ENCODE measurements around the gene HIGD1C. TPM values are rescaled to one million over a fixed set of nuclear protein-coding genes. Genes with fewer than 3 reads are reported as not detected.
A peak's percentile ranks its signal among the peaks of the same experiment; 100 is the strongest.

HIGD1C gene
- total RNA-seq, 1 donor from 2014 or later: not detected

DNA sequence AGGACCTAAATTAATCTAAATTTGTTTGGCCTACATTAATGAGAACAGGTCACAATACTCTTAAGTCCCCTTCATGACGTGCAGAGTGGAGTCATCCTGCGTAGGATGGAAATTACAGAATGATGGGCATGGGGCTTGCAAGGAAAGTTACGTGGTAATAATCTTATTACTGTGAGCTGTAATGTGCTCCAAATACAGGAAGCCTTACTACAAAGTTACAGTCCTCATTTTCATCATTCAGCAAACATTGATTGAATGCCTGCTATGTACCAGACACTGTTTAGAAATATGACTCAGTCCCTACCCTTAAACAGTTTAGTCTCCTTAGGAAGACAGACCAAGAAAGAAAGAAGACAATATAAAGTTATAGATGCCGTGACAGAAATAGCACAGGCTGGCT, 9.4 kb downstream of the HIGD1C start:
- DNase-seq (ENCODE audit: low read depth) (peak; percentile 42), FAIRE-seq (no peak)
- no peak overlapping the region for H3K4me3 Mint-ChIP-seq (ENCODE audit: unreplicated experiment)
- Histone ChIP-seq H3K9me3 (ENCODE audit: insufficient read depth, low read depth, low read length) (no peaks in the 10 kb centered on the region), H3K79me2 (ENCODE audit: insufficient read depth, low read length) (no peaks in the 10 kb centered on the region), H3K27ac (ENCODE audit: low read depth, low read length) (no peak overlapping the region), H3K36me3 (ENCODE audit: insufficient read depth, low read length) (no peaks in the 10 kb centered on the region), H2AFZ (ENCODE audit: low read depth, low read length) (no peak overlapping the region), H3K4me3 (ENCODE audit: insufficient read depth, low read depth, low read length) (no peak overlapping the region), H4K20me1 (ENCODE audit: insufficient read depth, low read length) (no peaks in the 10 kb centered on the region), H3K27me3 (ENCODE audit: insufficient read depth, low read length) (no peaks in the 10 kb centered on the region), H3K4me2 (ENCODE audit: low read length) (no peak overlapping the region), H3K9ac (ENCODE audit: low read length) (no peak overlapping the region), H3K4me1 (ENCODE audit: insufficient read depth, low read length) (no peaks in the 10 kb centered on the region)
- H3K27me3 Mint-ChIP-seq (ENCODE audit: low read depth, unreplicated experiment): no peaks in the 10 kb centered on the region
- H3K4me1 Mint-ChIP-seq (ENCODE audit: low read depth, unreplicated experiment): peaks cover 9% of the 10 kb centered on the region
- TF ChIP-seq, protein P1, sequence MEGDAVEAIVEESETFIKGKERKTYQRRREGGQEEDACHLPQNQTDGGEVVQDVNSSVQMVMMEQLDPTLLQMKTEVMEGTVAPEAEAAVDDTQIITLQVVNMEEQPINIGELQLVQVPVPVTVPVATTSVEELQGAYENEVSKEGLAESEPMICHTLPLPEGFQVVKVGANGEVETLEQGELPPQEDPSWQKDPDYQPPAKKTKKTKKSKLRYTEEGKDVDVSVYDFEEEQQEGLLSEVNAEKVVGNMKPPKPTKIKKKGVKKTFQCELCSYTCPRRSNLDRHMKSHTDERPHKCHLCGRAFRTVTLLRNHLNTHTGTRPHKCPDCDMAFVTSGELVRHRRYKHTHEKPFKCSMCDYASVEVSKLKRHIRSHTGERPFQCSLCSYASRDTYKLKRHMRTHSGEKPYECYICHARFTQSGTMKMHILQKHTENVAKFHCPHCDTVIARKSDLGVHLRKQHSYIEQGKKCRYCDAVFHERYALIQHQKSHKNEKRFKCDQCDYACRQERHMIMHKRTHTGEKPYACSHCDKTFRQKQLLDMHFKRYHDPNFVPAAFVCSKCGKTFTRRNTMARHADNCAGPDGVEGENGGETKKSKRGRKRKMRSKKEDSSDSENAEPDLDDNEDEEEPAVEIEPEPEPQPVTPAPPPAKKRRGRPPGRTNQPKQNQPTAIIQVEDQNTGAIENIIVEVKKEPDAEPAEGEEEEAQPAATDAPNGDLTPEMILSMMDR (IDR thresholded peaks at IDR 0.05; ENCODE audit: insufficient read depth, low read depth, low read length): no peak
- TF ChIP-seq EZH2 (IDR thresholded peaks at IDR 0.05; ENCODE audit: insufficient read depth, low read length): no peak
- no peaks in the 10 kb centered on the region for H3K9me3 Mint-ChIP-seq (ENCODE audit: unreplicated experiment)
- H3K36me3 Mint-ChIP-seq (ENCODE audit: low read depth, unreplicated experiment): peaks cover 3% of the 10 kb centered on the region
- no peak overlapping the region for H3K27ac Mint-ChIP-seq (ENCODE audit: unreplicated experiment)

DNA sequence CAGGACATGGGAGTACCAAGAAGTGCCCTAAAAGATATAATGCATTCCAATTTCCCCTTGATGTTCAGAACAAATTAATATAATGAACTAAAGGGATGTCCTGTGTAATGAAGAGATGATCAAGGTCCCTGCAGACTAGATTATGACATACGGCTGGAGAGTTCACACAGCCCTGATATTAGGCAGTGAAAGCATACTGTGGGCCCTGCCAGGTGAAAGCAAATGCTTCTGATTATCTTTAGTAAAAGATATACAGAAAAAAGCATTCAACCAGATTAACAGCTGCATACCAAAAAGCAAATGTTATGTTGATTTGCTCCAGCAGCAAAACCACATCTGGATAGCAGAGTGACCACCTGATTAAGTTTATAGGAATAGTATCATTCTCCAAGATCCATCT, 12.1 kb downstream of the HIGD1C start:
- Histone ChIP-seq H3K79me2 (ENCODE audit: insufficient read depth, low read length) (no peaks in the 10 kb centered on the region), H3K4me2 (ENCODE audit: low read length) (no peak overlapping the region), H3K36me3 (ENCODE audit: insufficient read depth, low read length) (no peaks in the 10 kb centered on the region), H3K9me3 (ENCODE audit: insufficient read depth, low read depth, low read length) (no peaks in the 10 kb centered on the region), H3K9ac (ENCODE audit: low read length) (no peak overlapping the region), H2AFZ (ENCODE audit: low read depth, low read length) (no peak overlapping the region), H3K4me3 (ENCODE audit: insufficient read depth, low read depth, low read length) (no peak overlapping the region), H3K27me3 (ENCODE audit: insufficient read depth, low read length) (no peaks in the 10 kb centered on the region), H4K20me1 (ENCODE audit: insufficient read depth, low read length) (no peaks in the 10 kb centered on the region), H3K27ac (ENCODE audit: low read depth, low read length) (no peak overlapping the region), H3K4me1 (ENCODE audit: insufficient read depth, low read length) (no peaks in the 10 kb centered on the region)
- Mint-ChIP-seq H3K4me3 (ENCODE audit: unreplicated experiment) (no peak overlapping the region), H3K36me3 (ENCODE audit: low read depth, unreplicated experiment) (peaks cover 12% of the 10 kb centered on the region), H3K9me3 (ENCODE audit: unreplicated experiment) (no peaks in the 10 kb centered on the region), H3K27ac (ENCODE audit: unreplicated experiment) (no peak overlapping the region), H3K27me3 (ENCODE audit: low read depth, unreplicated experiment) (no peaks in the 10 kb centered on the region), H3K4me1 (ENCODE audit: low read depth, unreplicated experiment) (peaks cover 9% of the 10 kb centered on the region)
- DNase-seq (ENCODE audit: low read depth): no peak
- TF ChIP-seq, protein P1 (IDR thresholded peaks at IDR 0.05; ENCODE audit: insufficient read depth, low read depth, low read length): no peak
- no peak for TF ChIP-seq EZH2 (IDR thresholded peaks at IDR 0.05; ENCODE audit: insufficient read depth, low read length)
- FAIRE-seq: no peak

DNA sequence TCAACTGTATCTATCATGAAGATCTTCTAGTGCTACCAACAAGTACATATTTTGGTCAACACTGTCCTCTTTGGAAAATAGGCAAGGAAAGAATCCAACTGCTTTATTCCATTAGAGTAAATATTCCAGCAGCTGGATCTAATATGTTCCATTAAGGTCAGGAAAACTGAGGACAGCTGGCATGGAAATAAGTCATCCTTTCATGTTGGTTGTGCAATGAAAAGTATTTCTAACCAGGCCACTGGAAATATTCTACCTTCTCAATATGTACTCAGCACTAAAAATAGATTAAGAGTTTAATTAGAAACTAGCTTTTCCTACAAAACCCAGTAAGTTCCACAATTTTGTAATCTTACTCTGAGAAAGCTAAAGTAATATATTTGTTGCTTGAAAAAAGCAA, 19.6 kb downstream of the HIGD1C start:
- Mint-ChIP-seq H3K4me1 (ENCODE audit: low read depth, unreplicated experiment) (no peaks in the 10 kb centered on the region), H3K9me3 (ENCODE audit: unreplicated experiment) (peaks cover 10% of the 10 kb centered on the region), H3K36me3 (ENCODE audit: low read depth, unreplicated experiment) (peaks cover 31% of the 10 kb centered on the region), H3K4me3 (ENCODE audit: unreplicated experiment) (no peak overlapping the region), H3K27me3 (ENCODE audit: low read depth, unreplicated experiment) (no peaks in the 10 kb centered on the region), H3K27ac (ENCODE audit: unreplicated experiment) (no peak overlapping the region)
- H3K4me1 ChIP-seq (ENCODE audit: insufficient read depth, low read length): no peaks in the 10 kb centered on the region
- TF ChIP-seq, protein P1 (IDR thresholded peaks at IDR 0.05; ENCODE audit: insufficient read depth, low read depth, low read length): no peak
- TF ChIP-seq EZH2 (IDR thresholded peaks at IDR 0.05; ENCODE audit: insufficient read depth, low read length): no peak
- DNase-seq (ENCODE audit: low read depth) (no peak), FAIRE-seq (no peak)
- H3K4me2 ChIP-seq (ENCODE audit: low read length): no peak overlapping the region
- no peak overlapping the region for H3K4me3 ChIP-seq (ENCODE audit: insufficient read depth, low read depth, low read length)
- H2AFZ ChIP-seq (ENCODE audit: low read depth, low read length): no peak overlapping the region
- no peaks in the 10 kb centered on the region for H3K27me3 ChIP-seq (ENCODE audit: insufficient read depth, low read length)
- H3K36me3 ChIP-seq (ENCODE audit: insufficient read depth, low read length): no peaks in the 10 kb centered on the region
- H3K9ac ChIP-seq (ENCODE audit: low read length): no peak overlapping the region
- H3K79me2 ChIP-seq (ENCODE audit: insufficient read depth, low read length): no peaks in the 10 kb centered on the region
- H3K9me3 ChIP-seq (ENCODE audit: insufficient read depth, low read depth, low read length): peaks cover 3% of the 10 kb centered on the region
- no peaks in the 10 kb centered on the region for H4K20me1 ChIP-seq (ENCODE audit: insufficient read depth, low read length)
- H3K27ac ChIP-seq (ENCODE audit: low read depth, low read length): no peak overlapping the region
